Measurements from ENCODE around the gene SIX5. TPM values are rescaled to one million over a fixed set of nuclear protein-coding genes. Genes with fewer than 3 reads are reported as not detected.

Gene SIX5
- 4.2 and 17.4 TPM in 2 replicates for total RNA-seq (2011; cell fraction: chromatin; rRNA removed; ENCODE audit: low replicate concordance)
- 13.7 and 19.0 TPM in 2 replicates for total RNA-seq (2011; cell fraction: nucleolus; rRNA removed)
- 6.2 and 8.5 TPM in 2 replicates for total RNA-seq (2011; cell fraction: nucleoplasm; rRNA removed)
- total RNA-seq (2014; rRNA removed) (7.9 and 9.0 TPM in 2 replicates), total RNA-seq (2014; rRNA removed; fragmentation: Illumina TruSeq; extraction: Trizol) (1.0 and 1.4 TPM in 2 replicates), total RNA-seq (2015; rRNA removed; fragmentation: Illumina TruSeq; extraction: Trizol) (4.2 and 5.0 TPM in 2 replicates), total RNA-seq (2021) (15.2 and 17.2 TPM in 2 replicates), polyA plus RNA-seq (2011; rRNA removed) (2.5 and 6.1 TPM in 2 replicates), polyA plus RNA-seq (2014; fragmentation: Illumina TruSeq; extraction: Trizol) (7.4 and 12.5 TPM in 2 replicates), polyA plus RNA-seq (2014; fragmentation: Nextera tagmentation; extraction: Ambion mirVana) (not detected), polyA plus RNA-seq (2014; rRNA removed) (9.7 and 10.2 TPM in 2 replicates), polyA minus RNA-seq (2011; rRNA and poly(A)+ RNA removed) (0.74 and 0.93 TPM in 2 replicates), Bru-seq, nascent RNA (percentile 54 among the genes with signal in this experiment), BruChase-seq, experiment 1, labeled RNA remaining after a 2-hour chase (percentile 50 among the genes with signal in this experiment), BruChase-seq, experiment 2, labeled RNA remaining after a 6-hour chase (percentile 57 among the genes with signal in this experiment)
- 5.6 and 11.7 TPM in 2 replicates for polyA plus RNA-seq (2011; cell fraction: cytosol; rRNA removed)
- 22.2 and 28.1 TPM in 2 replicates for polyA plus RNA-seq (2011; cell fraction: nucleus; rRNA removed)
- polyA plus RNA-seq (2012) = 5.5 and 16.8 TPM in 2 replicates
- polyA minus RNA-seq (2011; cell fraction: cytosol; rRNA and poly(A)+ RNA removed) = 4.6 and 7.9 TPM in 2 replicates
- 7.8 and 10.1 TPM in 2 replicates for polyA minus RNA-seq (2011; cell fraction: nucleus; rRNA and poly(A)+ RNA removed)
- long read RNA-seq, experiment 1, partial matches to known transcripts = 2 of 18 reads
- long read RNA-seq, experiment 1, other reads (novel, unspliced or antisense) = 16 of 18 reads
- long read RNA-seq, experiment 2, transcript SIX5-205 (3 exons, 2,943 nt) = major isoform, 7 of 13 reads
- long read RNA-seq, experiment 2, partial matches to known transcripts = 2 of 13 reads
- long read RNA-seq, experiment 2, other reads (novel, unspliced or antisense) = 3 of 13 reads
- long read RNA-seq, experiment 3, partial matches to known transcripts = 0 of 1 reads
- long read RNA-seq, experiment 3, other reads (novel, unspliced or antisense) = 1 of 1 reads

DNA sequence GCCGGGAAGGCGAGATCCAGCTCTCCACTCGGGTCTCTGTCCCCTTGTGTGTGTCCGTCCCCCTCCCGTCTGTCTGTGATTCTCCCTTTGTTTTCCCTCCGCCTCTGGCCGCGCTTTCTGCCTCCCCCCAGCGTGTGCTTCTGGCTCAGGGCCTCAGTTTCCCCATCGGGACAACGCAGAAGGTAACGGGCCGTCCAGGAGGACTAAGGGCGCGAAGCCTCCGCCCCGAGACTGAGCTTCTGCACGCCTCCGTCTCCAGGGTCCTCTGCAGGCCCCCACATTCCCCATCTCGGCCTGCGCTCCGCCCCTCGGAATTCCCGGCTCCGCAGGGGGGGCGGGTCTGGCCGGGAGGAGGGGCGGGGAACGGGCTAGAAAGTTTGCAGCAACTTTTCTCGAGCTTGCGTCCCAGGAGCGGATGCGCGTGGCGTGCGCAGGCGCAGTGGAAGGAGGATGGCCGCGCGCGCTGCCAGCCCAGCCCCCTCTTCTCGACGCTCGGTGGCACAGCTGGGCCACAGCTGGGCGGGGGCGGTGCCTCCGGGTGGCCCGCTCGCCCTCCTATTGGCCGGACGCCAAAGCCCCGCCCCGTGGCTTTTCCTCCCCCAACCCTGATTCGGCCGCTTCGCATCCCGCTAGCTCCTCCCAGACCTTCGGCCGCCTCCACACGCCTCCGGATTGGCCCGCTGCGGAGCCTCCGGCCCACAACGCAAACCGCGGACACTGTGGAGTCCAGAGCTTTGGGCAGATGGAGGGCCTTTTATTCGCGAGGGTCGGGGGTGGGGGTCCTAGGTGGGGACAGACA, at the start of gene SIX5:
Gene SIX5, minus strand, starts transcription at position 269 of the 799 bp plus-strand sequence. CDS start 408 bp downstream, outside the sequence.
- ChIA-PET CTCF (ENCODE audit: low intra/inter-chr PET ratio) (interaction anchor here (1.4 to 2.9 kb wide), 3 partner anchors 30 to 308 kb away, joined by 5 to 22 read pairs (median 14); no protein-coding TSS in a partner anchor), POLR2A (interaction anchor here (0.6 to 5.9 kb wide), 16 partner anchors 13 to 249 kb away, joined by 3 to 70 read pairs (median 4); partner anchors contain the start of genes DMPK, DMWD, FBXO46 and QPCTL)
- H3K4me2 ChIP-seq (ENCODE audit: insufficient read depth, low read length) = peak within 1 kb of the TSS; percentile 92
- H3K9me1 ChIP-seq (ENCODE audit: control insufficient read depth, insufficient read depth, low read length) = no peaks in the 10 kb centered on the region
- intact Hi-C loops (cut with micrococcal nuclease) (no loop called here), in situ Hi-C loops (cut with MboI) (no loop called here)
- peaks cover 10 to 78% of the 10 kb centered on the region in 2 experiments; a peak in 4 of 5 replicates for H3K4me1 ChIP-seq (replicated peaks in 1 of 2; ENCODE audit: control insufficient read depth in 2 of 2, insufficient read depth in 2 of 2, low read length in 2 of 2)
- 2% methylated on average over 51 of the region's 70 CpGs for WGBS (ENCODE audit: insufficient coverage, low coverage, missing lambda C conversion rate)
- no peaks in the 10 kb centered on the region for H4K20me1 ChIP-seq (replicated peaks; ENCODE audit: control insufficient read depth, insufficient read depth, low read length)
- peak within 1 kb of the TSS; percentile 77 for H3K27ac ChIP-seq (ENCODE audit: extremely low read depth, low read depth, low read length)
- peak within 1 kb of the TSS; percentile 69 to 98 for H3K9ac ChIP-seq (ENCODE audit: insufficient read depth in 1 of 2, low read depth in 2 of 2, low read length in 2 of 2)
- FAIRE-seq (no peak), DNase-seq (ENCODE audit: extremely low read depth in 1 of 4, low spot score in 3 of 4) (peak; percentile 93 to 98 (median 96)), ATAC-seq (peak; percentile 76)
- TSS peak; percentile 57 for BruUV-seq (replicated peaks)
- H3K27me3 ChIP-seq (ENCODE audit: control insufficient read depth in 2 of 2, insufficient read depth in 2 of 2, low read length in 2 of 2) = no peaks in the 10 kb centered on the region
- H2AFZ ChIP-seq (ENCODE audit: low read depth, low read length) = peak within 1 kb of the TSS; percentile 87
- peak within 1 kb of the TSS; percentile 56 for H3K4me3 ChIP-seq
- peaks cover 17% of the 10 kb centered on the region; the same call in 2 of the 3 replicates for H3K79me2 ChIP-seq (ENCODE audit: control insufficient read depth, insufficient read depth, low read length)
- H3K36me3 ChIP-seq (ENCODE audit: control insufficient read depth, insufficient read depth, low read length) = peaks cover 7% of the 10 kb centered on the region; the same call in 1 of the 3 replicates
- H3K9me3 ChIP-seq (replicated peaks; ENCODE audit: control insufficient read depth, insufficient read depth, low read depth, low read length) = no peaks in the 10 kb centered on the region
- TF ChIP-seq, protein P1, sequence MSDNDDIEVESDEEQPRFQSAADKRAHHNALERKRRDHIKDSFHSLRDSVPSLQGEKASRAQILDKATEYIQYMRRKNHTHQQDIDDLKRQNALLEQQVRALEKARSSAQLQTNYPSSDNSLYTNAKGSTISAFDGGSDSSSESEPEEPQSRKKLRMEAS (CRISPR knock-in tag; IDR thresholded peaks at IDR 0.05) = peak; percentile 85
- no peak for TF ChIP-seq PBX2 (CRISPR knock-in tag; IDR thresholded peaks at IDR 0.05; ENCODE audit: low read depth)
- no peak for TF ChIP-seq PBX2 (tag; conservative IDR thresholded peaks at IDR 0.05; ENCODE audit: low read depth)
- TF ChIP-seq ZNF444 (CRISPR knock-in tag; IDR thresholded peaks at IDR 0.05) = no peak
- TF ChIP-seq BCLAF1 (IDR thresholded peaks at IDR 0.05; ENCODE audit: borderline replicate concordance in 1 of 2, control insufficient read depth in 1 of 2, low read depth in 2 of 2, low read length in 1 of 2) = no peak
- peak; percentile 46 for TF ChIP-seq PCBP1 (IDR thresholded peaks at IDR 0.05; ENCODE audit: low read depth, low read length, poor library complexity, severe bottlenecking)
